Trophoblast cell (in vitro differentiated cells and primary cell): ENCODE measurements around the gene ZSCAN4.
A peak's percentile ranks its signal among the peaks of the same experiment; 100 is the strongest.

ENCODE experiments used
- DNase-seq, 2 donors: peaks; one replicate each; pipeline ENCODE4 v3.0.0-alpha.2; 2016
- H2AFZ ChIP-seq: 2 replicates; pipeline ENCODE4 v1.6.1; 2013; ENCODE audit warnings: low read length, moderate library complexity, mild to moderate bottlenecking; ENCODE audit not compliant: insufficient read depth, poor library complexity
- H2AK5ac ChIP-seq: 2 replicates; pipeline ENCODE4 v1.6.1; 2013; ENCODE audit warnings: mild to moderate bottlenecking, low read length
- H2BK120ac ChIP-seq: 2 replicates; pipeline ENCODE4 v1.6.1; 2013; ENCODE audit warnings: low read length, mild to moderate bottlenecking, moderate library complexity; ENCODE audit not compliant: insufficient read depth, poor library complexity
- H2BK12ac ChIP-seq: 2 replicates; pipeline ENCODE4 v1.6.1; 2013; ENCODE audit warnings: mild to moderate bottlenecking, low read length, moderate library complexity
- H2BK5ac ChIP-seq: 2 replicates; pipeline ENCODE4 v1.6.1; 2013; ENCODE audit warnings: low read length, low read depth, moderate library complexity, mild to moderate bottlenecking; ENCODE audit not compliant: poor library complexity
- H3K14ac ChIP-seq: 2 replicates; pipeline ENCODE4 v1.6.1; 2013; ENCODE audit warnings: mild to moderate bottlenecking, low read length
- H3K18ac ChIP-seq: 2 replicates; pipeline ENCODE4 v1.6.1; 2013; ENCODE audit warnings: mild to moderate bottlenecking, low read length
- H3K23ac ChIP-seq: 2 replicates; pipeline ENCODE4 v1.6.1; 2013; ENCODE audit warnings: low read length
- H3K27ac ChIP-seq: 2 replicates; pipeline ENCODE4 v1.5.1; 2013; ENCODE audit warnings: low read depth, mild to moderate bottlenecking, inconsistent platforms, low read length, moderate library complexity
- H3K27me3 ChIP-seq: 2 replicates; pipeline ENCODE4 v1.6.1; 2013; ENCODE audit warnings: inconsistent platforms, mild to moderate bottlenecking, low read length, moderate library complexity; ENCODE audit not compliant: insufficient read depth
- H3K36me3 ChIP-seq, 2 experiments: 1 replicate in 1 of 2; 2 replicates in 1 of 2; pipeline ENCODE4 v1.6.1; 2013; ENCODE audit warnings: low read length in 2 of 2, mild to moderate bottlenecking in 2 of 2, moderate library complexity in 1 of 2; ENCODE audit not compliant: insufficient read depth in 2 of 2, control insufficient read depth in 1 of 2
- H3K4ac ChIP-seq: 2 replicates; pipeline ENCODE4 v1.6.1; 2013; ENCODE audit warnings: low read depth, mild to moderate bottlenecking, low read length, moderate library complexity
- H3K4me1 ChIP-seq, 2 experiments: 1 replicate in 1 of 2; 2 replicates in 1 of 2; pipeline ENCODE4 v1.6.1; 2013; ENCODE audit warnings: low read length in 2 of 2, mild to moderate bottlenecking in 2 of 2, moderate library complexity in 1 of 2; ENCODE audit not compliant: insufficient read depth in 2 of 2, control insufficient read depth in 1 of 2
- H3K4me2 ChIP-seq: 2 replicates; pipeline ENCODE4 v1.6.1; 2013; ENCODE audit warnings: inconsistent platforms, mild to moderate bottlenecking, low read length, moderate library complexity
- H3K4me3 ChIP-seq: 2 replicates; pipeline ENCODE4 v1.5.1; 2013; ENCODE audit warnings: mild to moderate bottlenecking, low read depth, low read length, inconsistent platforms
- H3K79me1 ChIP-seq: one replicate; pipeline ENCODE4 v1.6.1; 2013; ENCODE audit warnings: low read length
- H3K79me2 ChIP-seq: 2 replicates; pipeline ENCODE4 v1.6.1; 2013; ENCODE audit warnings: low read length, mild to moderate bottlenecking; ENCODE audit not compliant: control insufficient read depth, insufficient read depth, poor library complexity
- H3K9ac ChIP-seq: 2 replicates; pipeline ENCODE4 v1.6.1; 2013; ENCODE audit warnings: mild to moderate bottlenecking, low read length
- H3K9me3 ChIP-seq: 2 replicates; pipeline ENCODE4 v1.6.1; 2013; ENCODE audit warnings: low read depth, mild to moderate bottlenecking, control low read depth, inconsistent platforms, low read length; ENCODE audit not compliant: insufficient read depth
- H4K12ac ChIP-seq: 2 replicates; pipeline ENCODE4 v1.6.1; 2013; ENCODE audit warnings: low read depth, mild to moderate bottlenecking, low read length, moderate library complexity
- H4K8ac ChIP-seq: 2 replicates; pipeline ENCODE4 v1.6.1; 2013; ENCODE audit warnings: low read depth, mild to moderate bottlenecking, low read length, moderate library complexity
- H4K91ac ChIP-seq: one replicate; pipeline ENCODE4 v1.6.1; 2013; ENCODE audit warnings: low read depth, mild to moderate bottlenecking, low read length, moderate library complexity
- WGBS: extraction: QIAGEN DNeasy Blood & Tissue Kit; methylation state at CpG from one replicate; pipeline ENCODE4 v1.1.7; 2013; ENCODE audit warnings: missing lambda C conversion rate; ENCODE audit not compliant: insufficient read length, insufficient coverage; ENCODE audit errors: extremely low coverage; 5-methylcytosine and 5-hydroxymethylcytosine counted together

ZSCAN4 gene

GRCh38 chr19:57667228-57667627, 1.5 kb upstream of the ZSCAN4 start:
- no CpG with 5 or more reads among the region's 1 CpG for whole genome bisulfite sequencing
- Histone ChIP-seq H3K27ac (no peak overlapping the region), H3K18ac (no peak overlapping the region)

GRCh38 chr19:57671124-57671895, 2.6 kb downstream of the ZSCAN4 start:
- Histone ChIP-seq H3K9ac (no peak overlapping the region), H3K4ac (no peak overlapping the region), H3K4me1 (no peaks in the 10 kb centered on the region), H3K36me3 (no peaks in the 10 kb centered on the region), H2AFZ (no peak overlapping the region), H3K79me1 (no peaks in the 10 kb centered on the region), H3K79me2 (no peaks in the 10 kb centered on the region), H2BK12ac (no peak overlapping the region), H2BK5ac (no peak overlapping the region), H3K18ac (no peak overlapping the region), H3K27ac (no peak overlapping the region), H3K14ac (no peak overlapping the region), H3K23ac (no peak overlapping the region), H3K9me3 (peaks cover 2% of the 10 kb centered on the region), H3K4me2 (no peak overlapping the region), H3K27me3 (no peaks in the 10 kb centered on the region), H3K4me3 (no peak overlapping the region), H4K8ac (no peak overlapping the region), H4K91ac (no peak overlapping the region), H4K12ac (no peak overlapping the region), H2BK120ac (no peak overlapping the region), H2AK5ac (no peak overlapping the region)
- peak; percentile 94 to 97 for DNase-seq
- WGBS = no CpG with 5 or more reads among the region's 7 CpGs

More at GRCh38 chr19:57667228-57667627, 1.5 kb upstream of the ZSCAN4 start:
- Histone ChIP-seq H4K91ac (no peak overlapping the region), H3K4me3 (no peak overlapping the region), H2AK5ac (no peak overlapping the region), H3K4me2 (no peak overlapping the region), H3K14ac (no peak overlapping the region), H3K36me3 (no peaks in the 10 kb centered on the region), H2BK120ac (no peak overlapping the region), H4K12ac (no peak overlapping the region), H2AFZ (no peak overlapping the region), H3K4me1 (no peaks in the 10 kb centered on the region), H3K9ac (no peak overlapping the region), H3K79me1 (peaks cover 3% of the 10 kb centered on the region), H3K79me2 (no peaks in the 10 kb centered on the region), H2BK12ac (no peak overlapping the region), H4K8ac (no peak overlapping the region), H2BK5ac (no peak overlapping the region), H3K4ac (no peak overlapping the region), H3K9me3 (peaks cover 2% of the 10 kb centered on the region), H3K27me3 (no peaks in the 10 kb centered on the region), H3K23ac (no peak overlapping the region)
- DNase-seq = no peak

- Histone ChIP-seq H2BK5ac (no peak overlapping the region), H2AK5ac (no peak overlapping the region), H3K27me3 (no peaks in the 10 kb centered on the region), H3K27ac (no peak overlapping the region), H3K18ac (no peak overlapping the region), H3K4ac (no peak overlapping the region), H3K9me3 (peaks cover 2% of the 10 kb centered on the region), H3K4me1 (no peaks in the 10 kb centered on the region), H3K4me3 (no peak overlapping the region), H3K9ac (no peak overlapping the region), H3K23ac (no peak overlapping the region), H3K79me1 (no peaks in the 10 kb centered on the region), H2BK12ac (no peak overlapping the region), H3K79me2 (no peaks in the 10 kb centered on the region), H3K4me2 (no peak overlapping the region), H3K36me3 (no peaks in the 10 kb centered on the region), H3K14ac (no peak overlapping the region), H4K8ac (no peak overlapping the region), H2AFZ (no peak overlapping the region), H4K12ac (no peak overlapping the region), H2BK120ac (no peak overlapping the region), H4K91ac (no peak overlapping the region)
- no CpG with 5 or more reads among the region's 4 CpGs for WGBS
- peak; percentile 68 to 76 for DNase-seq
Observed at GRCh38 chr19:57672466-57672865, 3.7 kb downstream of the ZSCAN4 start.

- no peak overlapping the region for H2AFZ ChIP-seq
- WGBS = no CpG with 5 or more reads among the region's 2 CpGs
- no peak overlapping the region for H3K9ac ChIP-seq
- no peaks in the 10 kb centered on the region for H3K36me3 ChIP-seq
- no peak overlapping the region for H3K14ac ChIP-seq
- H3K4ac ChIP-seq = no peak overlapping the region
- H3K79me1 ChIP-seq = no peaks in the 10 kb centered on the region
- no peak overlapping the region for H2BK5ac ChIP-seq
- H3K4me2 ChIP-seq = no peak overlapping the region
- no peak overlapping the region for H4K12ac ChIP-seq
- H2AK5ac ChIP-seq = no peak overlapping the region
- peaks cover 4% of the 10 kb centered on the region for H3K27me3 ChIP-seq
- no peak overlapping the region for H2BK120ac ChIP-seq
- no peak overlapping the region for H3K4me3 ChIP-seq
- no peak overlapping the region for H2BK12ac ChIP-seq
- DNase-seq = no peak
- H3K23ac ChIP-seq = no peak overlapping the region
- H3K9me3 ChIP-seq = no peaks in the 10 kb centered on the region
- H4K8ac ChIP-seq = no peak overlapping the region
- no peaks in the 10 kb centered on the region for H3K79me2 ChIP-seq
- no peak overlapping the region for H3K27ac ChIP-seq
- no peak overlapping the region for H4K91ac ChIP-seq
- H3K18ac ChIP-seq = no peak overlapping the region
- H3K4me1 ChIP-seq = no peaks in the 10 kb centered on the region
Observed at GRCh38 chr19:57675881-57676280, 7.1 kb downstream of the ZSCAN4 start.
